Measurements from ENCODE around the gene UNC13D. TPM values are rescaled to one million over a fixed set of nuclear protein-coding genes. Genes with fewer than 3 reads are reported as not detected.

Gene UNC13D
- total RNA-seq, 1 experiment from 2014 or later: 104 TPM

- no peaks in the 10 kb centered on the region for H3K27me3 Mint-ChIP-seq (ENCODE audit: unreplicated experiment)
- H3K4me1 Mint-ChIP-seq (ENCODE audit: low read depth, unreplicated experiment): peaks cover 8% of the 10 kb centered on the region
- DNase-seq: no peak
- H3K9me3 Mint-ChIP-seq (ENCODE audit: low read depth, unreplicated experiment): no peaks in the 10 kb centered on the region
- BruUV-seq (replicated peaks): no TSS peak
- CTCF ChIA-PET: no interaction called here
- intact Hi-C loops (cut with micrococcal nuclease; ENCODE audit: unreplicated experiment): no loop called here
- H3K27ac Mint-ChIP-seq (ENCODE audit: unreplicated experiment): no peak overlapping the region
- H3K4me3 Mint-ChIP-seq (ENCODE audit: low read depth, unreplicated experiment): no peak overlapping the region
- peaks cover 68% of the 10 kb centered on the region for H3K36me3 Mint-ChIP-seq (ENCODE audit: insufficient read depth, unreplicated experiment)
- TF ChIP-seq CTCF (IDR thresholded peaks at IDR 0.05; ENCODE audit: unreplicated experiment): no peak
These were observed 6.9 kb upstream of the UNC13D start for GRCh38 chr17:75850928-75851692.

- Mint-ChIP-seq H3K27me3 (ENCODE audit: unreplicated experiment) (no peaks in the 10 kb centered on the region), H3K4me1 (ENCODE audit: low read depth, unreplicated experiment) (peaks cover 18% of the 10 kb centered on the region), H3K36me3 (ENCODE audit: insufficient read depth, unreplicated experiment) (peaks cover 82% of the 10 kb centered on the region), H3K9me3 (ENCODE audit: low read depth, unreplicated experiment) (no peaks in the 10 kb centered on the region), H3K4me3 (ENCODE audit: low read depth, unreplicated experiment) (no peak overlapping the region), H3K27ac (ENCODE audit: unreplicated experiment) (no peak overlapping the region)
- CTCF ChIA-PET: interaction anchor here (0.6 kb wide), 1 partner anchor 283 kb away, joined by 5 read pairs; no protein-coding TSS in a partner anchor
- TF ChIP-seq CTCF (IDR thresholded peaks at IDR 0.05; ENCODE audit: unreplicated experiment): no peak
- DNase-seq: no peak
- intact Hi-C loops (cut with micrococcal nuclease; ENCODE audit: unreplicated experiment): loop anchor here (5.0 kb wide), 1 partner anchor 38 kb away; no protein-coding TSS in a partner anchor
- BruUV-seq (replicated peaks): no TSS peak
These were observed 5.5 kb upstream of the UNC13D start for GRCh38 chr17:75849724-75850123.

GRCh38 chr17:75849279-75849646 lies 5.1 kb upstream of the UNC13D start:
- DNase-seq: no peak
- peaks cover 87% of the 10 kb centered on the region for H3K36me3 Mint-ChIP-seq (ENCODE audit: insufficient read depth, unreplicated experiment)
- no peaks in the 10 kb centered on the region for H3K27me3 Mint-ChIP-seq (ENCODE audit: unreplicated experiment)
- CTCF ChIA-PET: interaction anchor here (0.6 kb wide), 1 partner anchor 284 kb away, joined by 5 read pairs; no protein-coding TSS in a partner anchor
- H3K4me1 Mint-ChIP-seq (ENCODE audit: low read depth, unreplicated experiment): peaks cover 18% of the 10 kb centered on the region
- no peak overlapping the region for H3K27ac Mint-ChIP-seq (ENCODE audit: unreplicated experiment)
- H3K9me3 Mint-ChIP-seq (ENCODE audit: low read depth, unreplicated experiment): no peaks in the 10 kb centered on the region
- intact Hi-C loops (cut with micrococcal nuclease; ENCODE audit: unreplicated experiment): loop anchor here (5.0 kb wide), 1 partner anchor 38 kb away; no protein-coding TSS in a partner anchor
- H3K4me3 Mint-ChIP-seq (ENCODE audit: low read depth, unreplicated experiment): no peak overlapping the region
- no TSS peak for BruUV-seq (replicated peaks)
- TF ChIP-seq CTCF (IDR thresholded peaks at IDR 0.05; ENCODE audit: unreplicated experiment): no peak

- CTCF ChIA-PET: interaction anchor here (0.6 kb wide), 2 partner anchors 18 to 284 kb away, joined by 3 to 5 read pairs; no protein-coding TSS in a partner anchor
- DNase-seq: peak; percentile 82
- intact Hi-C loops (cut with micrococcal nuclease; ENCODE audit: unreplicated experiment): loop anchor here (5.0 kb wide), 1 partner anchor 39 kb away; no protein-coding TSS in a partner anchor
- Mint-ChIP-seq H3K4me1 (ENCODE audit: low read depth, unreplicated experiment) (peaks cover 18% of the 10 kb centered on the region), H3K27ac (ENCODE audit: unreplicated experiment) (no peak overlapping the region), H3K36me3 (ENCODE audit: insufficient read depth, unreplicated experiment) (peaks cover 91% of the 10 kb centered on the region), H3K4me3 (ENCODE audit: low read depth, unreplicated experiment) (no peak overlapping the region), H3K9me3 (ENCODE audit: low read depth, unreplicated experiment) (no peaks in the 10 kb centered on the region), H3K27me3 (ENCODE audit: unreplicated experiment) (no peaks in the 10 kb centered on the region)
- no TSS peak for BruUV-seq (replicated peaks)
- TF ChIP-seq CTCF (IDR thresholded peaks at IDR 0.05; ENCODE audit: unreplicated experiment): peak; percentile 84
These were observed 4.5 kb upstream of the UNC13D start for GRCh38 chr17:75848523-75849278.

All from Calu3 (cell line).